Measurements from ENCODE around the gene DNAH1.

DNAH1 gene

DNA sequence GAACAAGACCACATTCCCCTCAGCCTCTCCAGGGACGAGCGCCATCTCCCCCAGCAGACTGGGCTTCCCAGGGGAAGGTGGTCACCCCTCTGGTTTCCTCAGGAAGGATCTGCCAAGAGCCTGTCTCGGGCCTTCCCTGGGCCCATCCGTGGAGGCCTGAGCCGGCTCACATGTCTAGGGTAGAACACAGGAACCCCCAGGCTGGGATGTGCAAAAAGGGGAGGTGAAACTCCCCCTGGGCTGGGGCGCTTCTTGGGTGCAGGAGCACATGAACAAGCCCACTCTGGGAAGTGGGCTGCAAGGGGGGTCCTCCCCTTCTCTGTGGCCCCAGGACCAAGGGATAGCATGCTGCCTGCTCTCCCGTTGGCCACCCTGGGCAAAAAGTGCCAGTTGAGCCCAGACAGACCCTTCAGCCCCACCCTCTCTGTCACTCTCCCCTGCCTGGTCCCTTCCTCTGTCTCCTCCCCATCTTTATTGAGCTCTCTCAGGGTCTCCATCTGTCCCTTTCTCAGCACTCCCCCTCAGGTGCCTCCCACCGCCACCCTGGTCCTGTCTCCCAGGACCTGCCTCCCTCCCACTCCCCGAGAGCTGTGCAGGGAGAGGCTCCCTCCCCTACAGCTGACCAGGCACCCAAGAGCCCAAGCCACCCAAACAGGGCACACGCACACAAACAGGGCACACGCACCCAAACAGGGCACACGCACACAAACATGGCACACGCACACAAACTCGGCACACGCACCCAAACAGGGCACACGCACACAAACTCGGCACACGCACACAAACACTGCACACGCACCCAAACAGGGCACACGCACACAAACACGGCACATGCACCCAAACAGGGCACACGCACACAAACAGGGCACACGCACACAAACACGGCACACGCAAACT is 127.9 kb downstream of the DNAH1 start:
- TF ChIP-seq, protein P1, sequence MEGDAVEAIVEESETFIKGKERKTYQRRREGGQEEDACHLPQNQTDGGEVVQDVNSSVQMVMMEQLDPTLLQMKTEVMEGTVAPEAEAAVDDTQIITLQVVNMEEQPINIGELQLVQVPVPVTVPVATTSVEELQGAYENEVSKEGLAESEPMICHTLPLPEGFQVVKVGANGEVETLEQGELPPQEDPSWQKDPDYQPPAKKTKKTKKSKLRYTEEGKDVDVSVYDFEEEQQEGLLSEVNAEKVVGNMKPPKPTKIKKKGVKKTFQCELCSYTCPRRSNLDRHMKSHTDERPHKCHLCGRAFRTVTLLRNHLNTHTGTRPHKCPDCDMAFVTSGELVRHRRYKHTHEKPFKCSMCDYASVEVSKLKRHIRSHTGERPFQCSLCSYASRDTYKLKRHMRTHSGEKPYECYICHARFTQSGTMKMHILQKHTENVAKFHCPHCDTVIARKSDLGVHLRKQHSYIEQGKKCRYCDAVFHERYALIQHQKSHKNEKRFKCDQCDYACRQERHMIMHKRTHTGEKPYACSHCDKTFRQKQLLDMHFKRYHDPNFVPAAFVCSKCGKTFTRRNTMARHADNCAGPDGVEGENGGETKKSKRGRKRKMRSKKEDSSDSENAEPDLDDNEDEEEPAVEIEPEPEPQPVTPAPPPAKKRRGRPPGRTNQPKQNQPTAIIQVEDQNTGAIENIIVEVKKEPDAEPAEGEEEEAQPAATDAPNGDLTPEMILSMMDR (conservative IDR thresholded peaks at IDR 0.05; ENCODE audit: low read length): no peak
- no peak for DNase-seq (ENCODE audit: low read depth)
- H3K4me3 ChIP-seq (ENCODE audit: low read length): no peak overlapping the region

DNA sequence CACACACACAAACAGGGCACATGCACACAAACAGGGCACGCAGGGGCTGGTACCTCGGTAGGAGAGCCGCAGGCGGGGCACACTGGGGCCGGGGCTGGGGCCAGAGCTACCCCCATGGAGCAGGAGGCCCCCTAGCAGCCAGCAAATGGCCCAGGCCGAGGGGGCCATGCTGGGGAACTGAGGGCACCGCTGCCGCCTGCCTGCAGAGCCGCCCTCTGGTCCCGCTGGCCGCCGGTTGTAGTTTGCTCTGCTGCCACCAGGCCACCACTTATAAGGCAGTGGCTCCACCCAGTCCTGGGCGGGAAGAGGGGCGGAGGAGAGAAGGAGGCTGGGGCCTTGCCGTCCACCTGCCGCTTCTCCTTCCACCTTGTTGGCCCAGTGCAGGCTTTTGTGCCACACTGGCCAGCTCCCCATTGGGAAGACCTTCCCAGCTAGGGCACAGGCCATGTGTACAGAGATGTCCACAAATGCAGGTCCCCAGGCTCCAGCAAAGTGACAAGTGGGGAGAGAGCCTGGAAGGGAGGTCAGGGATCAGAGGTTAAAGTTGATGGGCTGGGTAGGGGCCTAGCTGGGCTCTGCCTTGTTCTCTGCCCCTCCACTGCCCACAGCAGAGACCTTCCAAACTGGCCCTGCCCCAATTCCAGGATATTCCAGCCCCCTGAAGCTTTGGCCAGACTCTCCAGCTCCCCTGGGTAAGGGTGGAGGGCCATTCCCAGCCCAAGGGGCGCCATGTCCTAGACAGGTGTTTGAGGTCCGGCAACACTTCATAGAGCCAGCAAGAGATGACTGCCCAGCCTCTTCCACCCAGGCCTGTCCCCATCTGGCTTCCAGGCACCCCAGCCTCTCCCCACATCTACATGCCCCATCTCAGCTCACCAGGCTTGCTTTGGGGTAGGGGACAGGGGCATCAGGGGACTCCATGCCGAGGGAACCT is 129.0 kb downstream of the DNAH1 start, which contains the start of gene SEMA3G:
Gene SEMA3G (minus strand): TSS at position 244 of the 934 bp plus-strand sequence. CDS start 76 bp downstream, at position 168.
- TF ChIP-seq, protein P1 (conservative IDR thresholded peaks at IDR 0.05; ENCODE audit: low read length): peak; percentile 57
- no peak within 1 kb of the TSS for H3K4me3 ChIP-seq (ENCODE audit: low read length)
- DNase-seq (ENCODE audit: low read depth): peak; percentile 53

DNA sequence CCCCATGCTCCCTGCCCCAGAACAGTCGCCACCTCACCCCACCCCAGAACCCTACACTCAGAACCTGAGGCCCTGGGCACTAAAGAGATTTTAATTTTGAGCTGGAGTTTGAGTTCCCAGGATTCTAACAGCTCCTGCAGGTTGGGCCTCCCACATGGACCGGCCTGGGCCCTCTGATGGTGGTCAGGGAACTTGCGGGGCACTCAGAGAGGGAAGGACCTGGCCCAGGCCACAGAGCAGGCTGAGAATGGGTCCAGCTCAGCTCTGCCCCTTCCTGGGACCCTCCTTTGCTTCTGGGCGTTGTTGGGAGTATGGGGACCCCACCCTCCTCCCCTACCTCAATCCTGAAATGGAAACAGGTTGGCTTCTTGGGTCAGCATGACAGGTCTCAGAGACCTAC is 129.9 kb downstream of the DNAH1 start:
- no peak overlapping the region for H3K4me3 ChIP-seq (ENCODE audit: low read length)
- TF ChIP-seq, protein P1 (conservative IDR thresholded peaks at IDR 0.05; ENCODE audit: low read length): no peak
- DNase-seq (ENCODE audit: low read depth): no peak

DNA sequence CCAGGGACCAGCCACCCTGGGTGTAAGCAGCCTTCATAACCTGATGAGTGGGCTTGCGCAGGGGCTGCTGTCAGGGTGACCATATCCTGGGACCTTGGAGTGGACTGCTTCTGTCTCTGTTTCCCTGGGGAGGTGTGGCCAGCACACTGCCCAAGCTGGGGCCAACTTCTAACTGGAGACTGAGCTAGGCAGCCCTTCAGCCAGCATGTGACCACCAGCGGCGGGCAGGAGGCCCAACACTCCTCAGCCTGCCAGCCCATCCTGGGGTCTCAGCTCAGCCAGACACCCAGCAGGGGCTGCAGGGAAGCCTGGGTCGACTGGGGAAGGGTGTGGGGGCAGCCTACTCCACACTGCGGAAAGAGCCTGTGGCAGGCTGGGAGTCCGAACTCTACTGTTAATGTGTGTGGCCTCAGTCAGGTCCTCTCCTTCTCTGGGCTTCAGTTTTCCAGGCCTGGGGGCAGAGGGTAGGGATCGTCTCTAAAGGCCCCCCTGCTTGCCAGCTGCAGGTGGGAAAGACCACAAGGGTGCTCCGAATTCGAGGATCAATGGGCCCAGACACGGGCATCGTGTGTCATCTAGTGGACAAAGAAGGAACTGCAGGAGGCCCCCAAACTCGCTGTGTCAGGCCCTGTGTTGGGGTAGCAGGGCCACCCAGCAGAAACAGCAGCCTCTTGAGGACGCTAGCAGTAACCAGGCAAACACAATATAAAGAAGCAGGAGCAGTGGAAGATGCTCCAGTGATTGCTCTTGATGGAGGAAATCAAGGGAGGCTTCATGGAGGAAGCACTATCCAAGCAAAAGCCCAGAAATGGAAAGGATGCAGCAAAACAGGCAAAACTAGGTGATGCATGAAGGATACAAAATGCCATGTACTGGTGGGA is 130.8 kb downstream of the DNAH1 start:
- peak; percentile 34 for DNase-seq (ENCODE audit: low read depth)
- no peak overlapping the region for H3K4me3 ChIP-seq (ENCODE audit: low read length)
- TF ChIP-seq, protein P1 (conservative IDR thresholded peaks at IDR 0.05; ENCODE audit: low read length): peak; percentile 99

DNA sequence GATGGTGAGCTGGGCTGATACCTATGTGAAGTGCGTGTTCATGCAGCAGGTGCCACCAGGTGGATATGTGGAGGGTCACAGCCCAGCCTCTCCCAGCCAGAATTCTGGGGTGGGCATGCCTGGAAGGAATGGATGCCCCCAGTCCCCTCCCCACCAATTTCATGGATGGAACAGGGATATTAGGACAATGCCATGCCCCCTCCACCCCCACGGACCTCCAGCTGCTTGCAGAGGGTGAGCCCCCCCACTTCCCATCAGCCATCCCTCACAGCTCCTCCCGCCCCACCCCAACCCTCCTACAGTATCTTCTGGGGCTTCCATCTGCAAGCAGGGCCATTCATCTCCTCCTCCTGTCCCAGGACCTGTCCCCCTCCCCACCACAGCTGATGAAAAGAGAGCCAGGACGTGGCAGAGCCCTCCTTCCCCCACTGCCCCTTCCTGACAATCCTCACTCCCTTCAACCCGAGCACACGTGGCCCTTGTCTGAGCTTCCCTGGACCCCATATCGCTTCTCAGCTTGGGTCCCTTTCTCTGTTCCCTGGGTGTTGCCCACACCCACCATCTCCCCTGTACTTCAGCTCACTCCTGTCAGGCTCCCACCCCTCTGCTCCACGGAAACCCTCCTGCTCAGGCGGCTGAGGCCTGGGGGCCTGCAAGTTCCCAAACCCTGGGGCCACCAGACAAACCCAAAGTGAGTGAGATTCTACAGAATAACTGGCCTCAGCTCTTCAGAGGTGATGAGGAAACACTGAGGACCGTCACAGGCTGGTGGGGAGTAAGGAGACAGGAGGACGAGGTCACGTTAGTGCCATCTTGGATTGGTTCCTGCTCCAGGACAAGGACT is 131.6 kb downstream of the DNAH1 start:
- TF ChIP-seq, protein P1 (conservative IDR thresholded peaks at IDR 0.05; ENCODE audit: low read length): no peak
- DNase-seq (ENCODE audit: low read depth): no peak
- H3K4me3 ChIP-seq (ENCODE audit: low read length): no peak overlapping the region
